Tibial artery (tissue), 4 donors: ENCODE results near the gene TMEM161B.

Experiments used
- DNase-seq, 2 donors: peaks; one replicate each; pipeline ENCODE4 v3.0.0-alpha.2; 2019
- H3K27ac ChIP-seq, 2 donors: fragments of 200-600 bp; sonication (generic) in 1 of 2; 1 replicate in 1 of 2; 2 replicates in 1 of 2; pipeline ENCODE4 v1.5.1; 2018 to 2019; ENCODE audit warnings: mild to moderate bottlenecking in 1 of 2
- H3K27me3 ChIP-seq, 2 donors: fragments of 200-600 bp; sonication (generic) in 1 of 2; one replicate each; pipeline versions ENCODE4 v1.5.1 to v1.6.0; 2016 to 2019
- H3K36me3 ChIP-seq, 3 donors: fragments of 200-600 bp; sonication (generic) in 2 of 3; one replicate each; pipeline ENCODE4 v1.5.1; 2016 to 2019; ENCODE audit warnings: mild to moderate bottlenecking in 2 of 3
- H3K4me1 ChIP-seq, 4 donors: fragments of 200-600 bp; sonication (generic) in 2 of 4; 1 replicate in 3 of 4; 2 replicates in 1 of 4; pipeline ENCODE4 v1.5.1; 2016 to 2019
- H3K4me3 ChIP-seq, 2 donors: fragments of 200-600 bp; sonication (generic) in 1 of 2; 1 replicate in 1 of 2; 2 replicates in 1 of 2; pipeline ENCODE4 v1.5.1; 2018 to 2019; ENCODE audit warnings: mild to moderate bottlenecking in 2 of 2
- H3K9me3 ChIP-seq, 3 donors: fragments of 200-600 bp; sonication (generic) in 1 of 3; one replicate each; pipeline ENCODE4 v1.5.1; 2016 to 2019
- CTCF ChIP-seq, 2 experiments: fragments of 200-600 bp in 1 of 2; fragments of 450-650 bp in 1 of 2; IDR thresholded peaks; one replicate each; pipeline ENCODE4 v1.5.1; 2017 to 2019; ENCODE audit warnings: antibody characterized with exemption in 2 of 2, mild to moderate bottlenecking in 1 of 2, moderate library complexity in 1 of 2
- intact Hi-C: fragments of 100-400 bp; cut with DNase I; formaldehyde crosslinking; loops from one replicate; pipeline ENCODE4 v1.15.0; 2023; ENCODE audit warnings: low total_unique reads

TMEM161B gene

GRCh38 chr5:88268385-88269184 is at the start of gene TMEM161B:
TMEM161B (minus strand) TSS chr5:88268845; CDS start chr5:88268723, 122 bp downstream.
- Histone ChIP-seq H3K4me3 (peak within 1 kb of the TSS; percentile 69 to 85), H3K4me1 (peaks cover 0 to 26% (median 9%) of the 10 kb centered on the region in 4 donors), H3K9me3 (no peaks in the 10 kb centered on the region), H3K36me3 (peaks cover 0 to 7% (median 0%) of the 10 kb centered on the region in 3 donors), H3K27me3 (no peaks in the 10 kb centered on the region), H3K27ac (peak within 1 kb of the TSS; percentile 72 to 75)
- DNase-seq: peak; percentile 86 to 90
- no peak for TF ChIP-seq CTCF (IDR thresholded peaks at IDR 0.05)
- intact Hi-C loops: no loop called here

- H3K27ac ChIP-seq: no peak overlapping the region
- H3K9me3 ChIP-seq: peaks cover 0 to 21% (median 7%) of the 10 kb centered on the region in 3 donors
- no peaks in the 10 kb centered on the region for H3K27me3 ChIP-seq
- intact Hi-C loops: no loop called here
- H3K36me3 ChIP-seq: no peaks in the 10 kb centered on the region
- H3K4me1 ChIP-seq: no peaks in the 10 kb centered on the region
- TF ChIP-seq CTCF (IDR thresholded peaks at IDR 0.05): no peak
- DNase-seq: no peak
- H3K4me3 ChIP-seq: no peak overlapping the region
Observed at GRCh38 chr5:88304356-88304755, 35.7 kb upstream of the TMEM161B start.

- H3K27me3 ChIP-seq: no peaks in the 10 kb centered on the region
- H3K9me3 ChIP-seq: peaks cover 0 to 6% (median 0%) of the 10 kb centered on the region in 3 donors
- H3K4me1 ChIP-seq: no peaks in the 10 kb centered on the region
- DNase-seq: no peak
- intact Hi-C loops: no loop called here
- H3K4me3 ChIP-seq: no peak overlapping the region
- H3K27ac ChIP-seq: no peak overlapping the region
- no peak for TF ChIP-seq CTCF (IDR thresholded peaks at IDR 0.05)
- H3K36me3 ChIP-seq: no peaks in the 10 kb centered on the region
Observed at GRCh38 chr5:88298425-88298824, 29.8 kb upstream of the TMEM161B start.

- no peak for TF ChIP-seq CTCF (IDR thresholded peaks at IDR 0.05)
- no peak for DNase-seq
- H3K36me3 ChIP-seq: peaks cover 0 to 15% (median 8%) of the 10 kb centered on the region in 3 donors
- H3K27ac ChIP-seq: no peak overlapping the region
- no peak overlapping the region for H3K4me3 ChIP-seq
- intact Hi-C loops: no loop called here
- no peaks in the 10 kb centered on the region for H3K4me1 ChIP-seq
- no peaks in the 10 kb centered on the region for H3K27me3 ChIP-seq
- peaks cover 0 to 6% (median 0%) of the 10 kb centered on the region in 3 donors for H3K9me3 ChIP-seq
Observed at GRCh38 chr5:88290801-88291200, 22.2 kb upstream of the TMEM161B start.

GRCh38 chr5:88288528-88289197 is 20.0 kb upstream of the TMEM161B start:
- Histone ChIP-seq H3K9me3 (no peaks in the 10 kb centered on the region), H3K36me3 (peaks cover 0 to 15% (median 8%) of the 10 kb centered on the region in 3 donors), H3K4me1 (no peaks in the 10 kb centered on the region), H3K27ac (no peak overlapping the region), H3K27me3 (no peaks in the 10 kb centered on the region), H3K4me3 (no peak overlapping the region)
- TF ChIP-seq CTCF (IDR thresholded peaks at IDR 0.05): no peak
- intact Hi-C loops: no loop called here
- DNase-seq: no peak
